ENCODE data around the gene SERPINI1.

GRCh38 chr3:167816953-167817352, 81.4 kb downstream of the SERPINI1 start:
- no peak for TF ChIP-seq POLR2A (IDR thresholded peaks at IDR 0.05; ENCODE audit: low read length)
- TF ChIP-seq GATA1 (IDR thresholded peaks at IDR 0.05; ENCODE audit: low read depth, low read length): no peak

Data from erythroblast (primary cell).